ENCODE results near the gene HNRNPH2.

The HNRNPH2 gene

DNA sequence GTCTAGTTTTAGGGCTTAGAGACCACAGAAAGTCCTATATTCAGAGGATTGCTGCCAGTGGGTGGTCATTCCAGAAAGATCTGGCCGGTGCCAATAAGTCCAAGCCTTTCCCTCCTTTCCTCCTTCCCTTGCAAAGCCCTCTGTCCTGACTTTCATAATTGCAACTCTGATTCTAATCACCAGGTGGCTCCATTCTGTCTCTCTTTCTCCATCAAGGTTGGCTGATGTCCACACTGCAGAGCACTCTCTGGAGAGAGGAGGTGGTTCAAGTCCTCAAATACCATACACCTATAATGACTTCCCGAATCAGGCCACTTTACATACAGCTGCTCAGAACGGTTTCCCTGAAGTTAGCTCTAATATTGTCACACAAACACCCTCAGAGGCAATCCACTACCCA is 54.9 kb downstream of the HNRNPH2 start:
- peak; percentile 15 for DNase-seq (ENCODE audit: low spot score)

Measured in iPS-NIHi11 (cell line).